ENCODE results near the gene CRABP1.

The CRABP1 gene

GRCh38 chr15:78345396-78346125 lies 5.4 kb downstream of the CRABP1 start:
- FAIRE-seq (no peak), DNase-seq (ENCODE audit: low spot score) (no peak)

GRCh38 chr15:78347586-78348543 lies 7.7 kb downstream of the CRABP1 start:
- DNase-seq (ENCODE audit: low spot score) (no peak), FAIRE-seq (no peak)

- no peak for DNase-seq (ENCODE audit: low spot score)
These were observed 9.9 kb downstream of the CRABP1 start for GRCh38 chr15:78350058-78350457.

GRCh38 chr15:78351539-78351938 lies 11.4 kb downstream of the CRABP1 start:
- FAIRE-seq (no peak), DNase-seq (ENCODE audit: low spot score) (no peak)

More at GRCh38 chr15:78350058-78350457, 9.9 kb downstream of the CRABP1 start:
- FAIRE-seq = no peak

GRCh38 chr15:78353093-78353492 lies 12.9 kb downstream of the CRABP1 start:
- DNase-seq (ENCODE audit: low spot score) (no peak), FAIRE-seq (no peak)

GRCh38 chr15:78355177-78355576 lies 15.0 kb downstream of the CRABP1 start:
- DNase-seq (ENCODE audit: low spot score) = no peak
- no peak for FAIRE-seq

- FAIRE-seq = no peak
- no peak for DNase-seq (ENCODE audit: low spot score)
These were observed 18.1 kb downstream of the CRABP1 start for GRCh38 chr15:78358102-78358870.

- DNase-seq (ENCODE audit: low spot score) (no peak), FAIRE-seq (no peak)
These were observed 19.1 kb downstream of the CRABP1 start for GRCh38 chr15:78359041-78359808.

GRCh38 chr15:78360367-78360801 lies 20.2 kb downstream of the CRABP1 start:
- DNase-seq (ENCODE audit: low spot score) (no peak), FAIRE-seq (no peak)

GRCh38 chr15:78360958-78361718 lies 21.0 kb downstream of the CRABP1 start:
- FAIRE-seq (no peak), DNase-seq (ENCODE audit: low spot score) (no peak)

GRCh38 chr15:78361771-78362506 lies 21.8 kb downstream of the CRABP1 start:
- no peak for FAIRE-seq
- DNase-seq (ENCODE audit: low spot score) = no peak

GRCh38 chr15:78362716-78363380 lies 22.7 kb downstream of the CRABP1 start:
- no peak for FAIRE-seq
- no peak for DNase-seq (ENCODE audit: low spot score)

GRCh38 chr15:78363381-78363734 lies 23.2 kb downstream of the CRABP1 start:
- FAIRE-seq (no peak), DNase-seq (ENCODE audit: low spot score) (no peak)

GRCh38 chr15:78364233-78364632 lies 24.1 kb downstream of the CRABP1 start:
- FAIRE-seq (no peak), DNase-seq (ENCODE audit: low spot score) (no peak)

GRCh38 chr15:78365917-78366316 lies 25.8 kb downstream of the CRABP1 start:
- DNase-seq (ENCODE audit: low spot score) (no peak), FAIRE-seq (no peak)

- no peak for FAIRE-seq
- DNase-seq (ENCODE audit: low spot score) = no peak
These were observed 26.2 kb downstream of the CRABP1 start for GRCh38 chr15:78366342-78366741.

- DNase-seq (ENCODE audit: low spot score) (no peak), FAIRE-seq (no peak)
These were observed 28.5 kb downstream of the CRABP1 start for GRCh38 chr15:78368651-78369050.

- DNase-seq (ENCODE audit: low spot score) (no peak), FAIRE-seq (no peak)
These were observed 29.0 kb downstream of the CRABP1 start for GRCh38 chr15:78369161-78369560.

- DNase-seq (ENCODE audit: low spot score) (no peak), FAIRE-seq (no peak)
These were observed 29.9 kb downstream of the CRABP1 start for GRCh38 chr15:78370013-78370412.

All from RCC 7860 (cell line).